GM12878 (cell line): ENCODE measurements around the gene SLC2A9. TPM values are rescaled to one million over a fixed set of nuclear protein-coding genes. Genes with fewer than 3 reads are reported as not detected.

ENCODE experiments used
- ATAC-seq: fragments of 200-7000 bp; cut with Tn5 transposase; 3 replicates; pipeline ENCODE4 v1.9.1; 2020; ENCODE audit warnings: mild to moderate bottlenecking, moderate library complexity
- BruUV-seq: library from RNA; stranded (reverse); fragments of 400-500 nt; replicated peaks from 2 replicates; lab custom pipeline; 2021; lab: Mats Ljungman, UMichigan
- CTCF ChIA-PET: fragments of 300-600 bp; sonication (Branson Sonifier 250); formaldehyde crosslinking; extraction: SDS; loops from one replicate; lab custom pipeline; 2021; ENCODE audit warnings: inconsistent platforms; lab: Yijun Ruan, JAX
- POLR2A ChIA-PET: fragments of 350-600 bp; formaldehyde crosslinking; extraction: SDS; loops from one replicate; lab custom pipeline; 2021; ENCODE audit warnings: inconsistent platforms; lab: Charles Lee
- RAD21 ChIA-PET: fragments of 300-600 bp; sonication (Branson Sonifier 250); formaldehyde crosslinking; loops from one replicate; lab custom pipeline; 2023; ENCODE audit warnings: antibody characterized with exemption; ENCODE audit not compliant: unreplicated experiment; lab: Charles Lee
- SMC1A ChIA-PET: fragments of 300-600 bp; sonication (Branson Sonifier 250); formaldehyde crosslinking; loops from one replicate; lab custom pipeline; 2023; ENCODE audit not compliant: unreplicated experiment, uncharacterized antibody; lab: Charles Lee
- DNase-seq: peaks from one replicate; pipeline ENCODE4 v3.0.0-alpha.2; 2011; ENCODE audit warnings: low read depth, low spot score
- FAIRE-seq: peaks from 3 replicates; lab custom pipeline; 2011; peaks lifted over from hg19 to GRCh38; lab: Jason Lieb, UNC
- H2AFZ ChIP-seq: 2 replicates; pipeline ENCODE4 v1.6.0; 2011; ENCODE audit warnings: low read depth, low read length, control low read depth; ENCODE audit not compliant: control insufficient read depth
- H3K27ac ChIP-seq: 2 replicates; pipeline ENCODE4 v1.5.1; 2011; ENCODE audit warnings: control low read depth; ENCODE audit not compliant: control insufficient read depth, insufficient read depth
- H3K27me3 ChIP-seq, 2 experiments: replicated peaks in 1 of 2; 2 replicates each; pipeline versions ENCODE4 v1.6.0 to v1.6.1; 2011; ENCODE audit warnings: low read length in 1 of 2; ENCODE audit not compliant: control insufficient read depth in 2 of 2, insufficient read depth in 2 of 2
- H3K36me3 ChIP-seq, 2 experiments: 2 replicates each; pipeline ENCODE4 v1.5.1; 2011; ENCODE audit warnings: low read length in 1 of 2; ENCODE audit not compliant: control insufficient read depth in 2 of 2, insufficient read depth in 2 of 2
- H3K4me1 ChIP-seq: 2 replicates; pipeline ENCODE4 v1.6.1; 2011; ENCODE audit warnings: mild to moderate bottlenecking, low read length, moderate library complexity, mixed read lengths; ENCODE audit not compliant: control insufficient read depth, insufficient read depth
- H3K4me2 ChIP-seq: 2 replicates; pipeline ENCODE4 v1.6.0; 2011; ENCODE audit warnings: control low read depth; ENCODE audit not compliant: control insufficient read depth, insufficient read depth
- H3K4me3 ChIP-seq: fragments of 200-600 bp; sonication (generic); 2 replicates; pipeline ENCODE4 v1.5.1; 2016
- H3K79me2 ChIP-seq: 2 replicates; pipeline ENCODE4 v1.6.0; 2011; ENCODE audit warnings: low read length; ENCODE audit not compliant: control insufficient read depth, insufficient read depth
- H3K9ac ChIP-seq: 2 replicates; pipeline ENCODE4 v1.8.0; 2011; ENCODE audit warnings: low read length, control low read depth, mixed read lengths; ENCODE audit not compliant: control insufficient read depth, insufficient read depth
- H3K9me3 ChIP-seq: replicated peaks from 3 replicates; pipeline ENCODE4 v1.5.1; 2011; ENCODE audit warnings: mild to moderate bottlenecking, low read length; ENCODE audit not compliant: control insufficient read depth, insufficient read depth
- H4K20me1 ChIP-seq: 2 replicates; pipeline ENCODE4 v1.6.0; 2011; ENCODE audit not compliant: control insufficient read depth, insufficient read depth
- FOXK2 ChIP-seq: fragments of 450-650 bp; IDR thresholded peaks from 2 replicates; pipeline ENCODE4 v1.6.1; 2017; ENCODE audit warnings: mild to moderate bottlenecking, moderate library complexity
- WGBS: methylation state at CpG from one replicate; pipeline ENCODE4 v1.1.6; 2016; ENCODE audit warnings: low lambda C conversion rate; ENCODE audit not compliant: insufficient replicate concordance, insufficient coverage; ENCODE audit errors: missing lambda C conversion rate; 5-methylcytosine and 5-hydroxymethylcytosine counted together
- in situ Hi-C: fragments of 300-500 bp; cut with MboI; formaldehyde crosslinking; loops from 9 replicates; pipeline ENCODE4 v1.14.3; 2018; ENCODE audit warnings: mixed read lengths
- intact Hi-C: fragments of 100-400 bp; cut with micrococcal nuclease; formaldehyde crosslinking; loops from one replicate; pipeline ENCODE4 v1.14.2; 2022; ENCODE audit not compliant: unreplicated experiment
- polyA plus RNA-seq, 11 experiments: library from polyadenylated mRNA; depleted of rRNA in 4 of 11; unstranded in 6 of 11; stranded (reverse) in 5 of 11; fragments of >200 nt; fragmentation: Nextera tagmentation in 4 of 11; fragmentation: Illumina TruSeq in 1 of 11; extraction: Ambion mirVana in 4 of 11; extraction: Trizol in 1 of 11; gene quantifications; 1 replicate in 1 of 11; 2 replicates in 10 of 11; pipeline versions ENCODE4 v1.2.1 to v1.2.3, GENCODE V29; 2011 to 2016; ENCODE audit warnings: inconsistent platforms in 2 of 11, missing spikeins in 2 of 11, low read depth in 1 of 11
- total RNA-seq, 4 experiments: library from RNA; depleted of rRNA in 3 of 4; stranded (reverse); fragments of >200 nt in 3 of 4; fragmentation: Illumina TruSeq in 1 of 4; extraction: Trizol in 1 of 4; gene quantifications; 2 replicates each; pipeline versions ENCODE4 v1.2.1 to v1.2.3, GENCODE V29; 2013 to 2021
- TF ChIP-seq, protein P1 (sequence below): IDR thresholded peaks from 2 replicates; pipeline ENCODE4 v1.6.1; 2011; ENCODE audit warnings: borderline replicate concordance, low read depth, mild to moderate bottlenecking, moderate library complexity, mixed read lengths, low read length; ENCODE audit not compliant: insufficient read depth; ENCODE audit errors: extremely low read length
- TF ChIP-seq, protein P2 (sequence below): fragments of 450-650 bp; formaldehyde crosslinking; IDR thresholded peaks from 2 replicates; pipeline ENCODE4 v1.4.0; 2020; ENCODE audit warnings: mild to moderate bottlenecking, moderate library complexity
- TF ChIP-seq, protein P3 (sequence below): fragments of 450-650 bp; IDR thresholded peaks from 2 replicates; pipeline ENCODE4 v1.6.1; 2017; ENCODE audit warnings: mild to moderate bottlenecking

The SLC2A9 gene
- total and polyA plus RNA-seq, 10 of the 15 experiments (the other 5 are each of a cell fraction or from before 2014, with no cell fraction given) = 0.28 to 2.8 (median 1.2) TPM

- intact Hi-C loops (no loop called here), in situ Hi-C loops (no loop called here)
- H2AFZ ChIP-seq = no peak overlapping the region
- WGBS = 68% methylated on average over 6 of the region's 6 CpGs
- CTCF ChIA-PET = interaction anchor here (0.6 to 5.1 kb wide), 3 partner anchors 18 to 293 kb away, joined by 3 to 38 read pairs (median 4); no protein-coding TSS in a partner anchor
- SMC1A ChIA-PET = interaction anchor here (1.0 to 2.6 kb wide), 3 partner anchors 8 to 11 kb away, joined by 3 to 20 read pairs (median 5); no protein-coding TSS in a partner anchor
- RAD21 ChIA-PET = interaction anchor here (0.9 to 3.2 kb wide), 2 partner anchors 16 to 18 kb away, joined by 3 to 17 read pairs; no protein-coding TSS in a partner anchor
- H3K27me3 ChIP-seq = no peaks in the 10 kb centered on the region
- H3K4me2 ChIP-seq = no peak overlapping the region
- H3K27ac ChIP-seq = no peak overlapping the region
- H3K9ac ChIP-seq = no peak overlapping the region
- ATAC-seq (no peak), FAIRE-seq (no peak), DNase-seq (no peak)
- H3K4me1 ChIP-seq = peaks cover 32% of the 10 kb centered on the region
- POLR2A ChIA-PET = interaction anchor here (0.8 to 1.8 kb wide), 2 partner anchors 9 to 10 kb away, joined by 3 to 7 read pairs; no protein-coding TSS in a partner anchor
- TF ChIP-seq FOXK2 = no peak
- TF ChIP-seq, protein P1, sequence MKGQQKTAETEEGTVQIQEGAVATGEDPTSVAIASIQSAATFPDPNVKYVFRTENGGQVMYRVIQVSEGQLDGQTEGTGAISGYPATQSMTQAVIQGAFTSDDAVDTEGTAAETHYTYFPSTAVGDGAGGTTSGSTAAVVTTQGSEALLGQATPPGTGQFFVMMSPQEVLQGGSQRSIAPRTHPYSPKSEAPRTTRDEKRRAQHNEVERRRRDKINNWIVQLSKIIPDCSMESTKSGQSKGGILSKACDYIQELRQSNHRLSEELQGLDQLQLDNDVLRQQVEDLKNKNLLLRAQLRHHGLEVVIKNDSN = no peak
- TF ChIP-seq, protein P2, sequence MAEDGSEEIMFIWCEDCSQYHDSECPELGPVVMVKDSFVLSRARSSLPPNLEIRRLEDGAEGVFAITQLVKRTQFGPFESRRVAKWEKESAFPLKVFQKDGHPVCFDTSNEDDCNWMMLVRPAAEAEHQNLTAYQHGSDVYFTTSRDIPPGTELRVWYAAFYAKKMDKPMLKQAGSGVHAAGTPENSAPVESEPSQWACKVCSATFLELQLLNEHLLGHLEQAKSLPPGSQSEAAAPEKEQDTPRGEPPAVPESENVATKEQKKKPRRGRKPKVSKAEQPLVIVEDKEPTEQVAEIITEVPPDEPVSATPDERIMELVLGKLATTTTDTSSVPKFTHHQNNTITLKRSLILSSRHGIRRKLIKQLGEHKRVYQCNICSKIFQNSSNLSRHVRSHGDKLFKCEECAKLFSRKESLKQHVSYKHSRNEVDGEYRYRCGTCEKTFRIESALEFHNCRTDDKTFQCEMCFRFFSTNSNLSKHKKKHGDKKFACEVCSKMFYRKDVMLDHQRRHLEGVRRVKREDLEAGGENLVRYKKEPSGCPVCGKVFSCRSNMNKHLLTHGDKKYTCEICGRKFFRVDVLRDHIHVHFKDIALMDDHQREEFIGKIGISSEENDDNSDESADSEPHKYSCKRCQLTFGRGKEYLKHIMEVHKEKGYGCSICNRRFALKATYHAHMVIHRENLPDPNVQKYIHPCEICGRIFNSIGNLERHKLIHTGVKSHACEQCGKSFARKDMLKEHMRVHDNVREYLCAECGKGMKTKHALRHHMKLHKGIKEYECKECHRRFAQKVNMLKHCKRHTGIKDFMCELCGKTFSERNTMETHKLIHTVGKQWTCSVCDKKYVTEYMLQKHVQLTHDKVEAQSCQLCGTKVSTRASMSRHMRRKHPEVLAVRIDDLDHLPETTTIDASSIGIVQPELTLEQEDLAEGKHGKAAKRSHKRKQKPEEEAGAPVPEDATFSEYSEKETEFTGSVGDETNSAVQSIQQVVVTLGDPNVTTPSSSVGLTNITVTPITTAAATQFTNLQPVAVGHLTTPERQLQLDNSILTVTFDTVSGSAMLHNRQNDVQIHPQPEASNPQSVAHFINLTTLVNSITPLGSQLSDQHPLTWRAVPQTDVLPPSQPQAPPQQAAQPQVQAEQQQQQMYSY (CRISPR knock-in tag) = no peak
- TF ChIP-seq, protein P3, sequence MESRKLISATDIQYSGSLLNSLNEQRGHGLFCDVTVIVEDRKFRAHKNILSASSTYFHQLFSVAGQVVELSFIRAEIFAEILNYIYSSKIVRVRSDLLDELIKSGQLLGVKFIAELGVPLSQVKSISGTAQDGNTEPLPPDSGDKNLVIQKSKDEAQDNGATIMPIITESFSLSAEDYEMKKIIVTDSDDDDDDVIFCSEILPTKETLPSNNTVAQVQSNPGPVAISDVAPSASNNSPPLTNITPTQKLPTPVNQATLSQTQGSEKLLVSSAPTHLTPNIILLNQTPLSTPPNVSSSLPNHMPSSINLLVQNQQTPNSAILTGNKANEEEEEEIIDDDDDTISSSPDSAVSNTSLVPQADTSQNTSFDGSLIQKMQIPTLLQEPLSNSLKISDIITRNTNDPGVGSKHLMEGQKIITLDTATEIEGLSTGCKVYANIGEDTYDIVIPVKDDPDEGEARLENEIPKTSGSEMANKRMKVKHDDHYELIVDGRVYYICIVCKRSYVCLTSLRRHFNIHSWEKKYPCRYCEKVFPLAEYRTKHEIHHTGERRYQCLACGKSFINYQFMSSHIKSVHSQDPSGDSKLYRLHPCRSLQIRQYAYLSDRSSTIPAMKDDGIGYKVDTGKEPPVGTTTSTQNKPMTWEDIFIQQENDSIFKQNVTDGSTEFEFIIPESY = no peak
- H4K20me1 ChIP-seq = no peaks in the 10 kb centered on the region
- no peaks in the 10 kb centered on the region; the same call in 2 of the 3 replicates for H3K9me3 ChIP-seq
- no peaks in the 10 kb centered on the region for H3K36me3 ChIP-seq
- no peaks in the 10 kb centered on the region for H3K79me2 ChIP-seq
- H3K4me3 ChIP-seq = no peak overlapping the region
- BruUV-seq = no TSS peak
Measured at GRCh38 chr4:9996319-9997110, 24.8 kb downstream of the SLC2A9 start.
